ENCODE measurements around the gene CATSPERE.
"Not testable (repeated sequence)": the region's sequence is repeated elsewhere in the genome, so short reads cannot be mapped to it uniquely, and the experiment has no call there.

Gene CATSPERE

DNA sequence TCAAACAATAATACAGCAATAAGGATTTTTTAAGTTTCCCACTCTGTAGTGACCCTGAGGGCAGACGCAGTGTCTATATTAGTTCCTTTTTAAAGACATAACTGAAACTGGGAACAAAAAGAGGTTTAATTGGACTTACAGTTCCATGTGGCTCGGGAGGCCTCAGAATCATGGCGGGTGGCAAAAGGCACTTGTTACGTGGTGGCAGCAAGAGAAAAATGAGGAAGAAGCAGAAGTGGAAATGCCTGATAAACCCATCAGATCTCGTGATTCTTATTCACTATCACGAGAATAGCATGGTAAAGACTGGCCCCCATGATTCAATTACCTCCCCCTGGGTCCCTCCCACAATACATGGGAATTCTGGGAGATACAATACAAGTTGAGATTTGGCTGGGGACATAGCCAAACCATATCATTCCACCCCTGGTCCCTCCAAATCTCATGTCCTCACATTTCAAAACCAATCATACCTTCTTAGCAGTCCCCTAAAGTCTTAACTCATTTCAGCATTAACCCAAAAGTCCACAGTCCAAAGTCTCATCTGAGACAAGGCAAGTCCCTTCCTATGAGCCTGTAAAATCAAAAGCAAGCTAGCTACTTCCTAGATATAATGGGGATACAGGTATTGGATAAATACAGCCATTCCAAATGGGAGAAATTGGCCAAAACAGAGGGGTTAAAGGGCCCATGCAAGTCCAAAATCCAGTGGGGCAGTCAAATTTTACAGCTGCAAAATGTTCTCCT, 205.8 kb downstream of the CATSPERE start:
- DNase-seq: not testable (repeated sequence)

GRCh38 chr1:244667797-244668196, 206.7 kb downstream of the CATSPERE start:
- DNase-seq: no peak

DNA sequence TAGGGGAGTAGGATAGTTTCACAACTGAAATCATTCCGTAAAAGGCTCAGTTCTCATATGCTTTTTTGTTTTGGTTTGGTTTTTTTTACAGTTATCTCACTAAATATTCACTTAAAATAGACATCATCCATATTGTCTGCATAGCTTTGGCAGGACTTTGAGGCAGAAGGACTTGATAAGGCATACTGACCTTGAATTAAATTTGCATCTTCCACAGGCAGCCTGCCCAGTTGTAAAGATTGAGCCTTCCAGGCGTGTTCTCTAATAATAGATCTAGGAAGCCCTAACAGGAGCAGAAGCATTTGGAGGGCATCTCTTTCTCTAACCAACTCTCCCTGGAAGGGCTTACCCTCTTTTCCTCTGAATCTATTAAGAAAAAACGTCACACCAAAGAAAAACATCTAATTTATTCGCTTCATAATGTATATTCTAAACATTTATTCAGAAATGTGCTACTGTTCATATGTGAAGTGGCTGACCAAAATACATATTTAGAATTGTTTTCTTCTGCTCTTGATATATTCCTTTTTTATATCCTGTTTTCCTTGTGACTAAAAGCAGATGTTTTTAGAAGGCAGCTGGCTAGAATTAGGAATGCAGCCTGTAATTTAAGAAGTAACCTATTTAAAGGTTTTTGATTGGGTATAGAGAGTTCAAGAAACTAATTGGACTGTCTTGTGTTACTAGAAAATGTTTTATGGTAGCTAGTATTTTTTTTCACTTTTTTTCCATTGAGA, 212.0 kb downstream of the CATSPERE start:
- no peak for DNase-seq

- DNase-seq: no peak
Measured at GRCh38 chr1:244674446-244674845, 213.4 kb downstream of the CATSPERE start.

GRCh38 chr1:244675167-244675566, 214.1 kb downstream of the CATSPERE start:
- no peak for DNase-seq

DNA sequence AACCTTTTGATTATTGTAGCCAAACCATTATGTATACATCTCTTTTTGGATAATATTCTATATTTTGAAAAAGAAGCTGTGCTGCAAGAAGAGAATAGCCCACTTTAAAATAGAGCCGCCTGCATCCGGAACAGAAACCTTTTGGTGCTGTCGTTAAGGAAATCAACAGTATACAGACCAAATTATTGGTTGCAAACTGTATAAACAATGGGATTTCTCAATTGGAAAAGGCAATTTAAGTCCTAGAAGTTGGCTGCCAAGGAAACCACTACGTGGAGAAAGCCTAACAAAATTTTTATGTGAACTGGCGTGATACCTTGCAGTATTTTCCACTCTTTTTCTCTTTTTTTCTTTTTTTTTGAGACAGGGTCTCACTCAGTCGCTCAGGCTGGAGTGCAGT, 217.6 kb downstream of the CATSPERE start:
- no peak for DNase-seq

GRCh38 chr1:244680667-244681066, 219.6 kb downstream of the CATSPERE start:
- no peak for DNase-seq

DNA sequence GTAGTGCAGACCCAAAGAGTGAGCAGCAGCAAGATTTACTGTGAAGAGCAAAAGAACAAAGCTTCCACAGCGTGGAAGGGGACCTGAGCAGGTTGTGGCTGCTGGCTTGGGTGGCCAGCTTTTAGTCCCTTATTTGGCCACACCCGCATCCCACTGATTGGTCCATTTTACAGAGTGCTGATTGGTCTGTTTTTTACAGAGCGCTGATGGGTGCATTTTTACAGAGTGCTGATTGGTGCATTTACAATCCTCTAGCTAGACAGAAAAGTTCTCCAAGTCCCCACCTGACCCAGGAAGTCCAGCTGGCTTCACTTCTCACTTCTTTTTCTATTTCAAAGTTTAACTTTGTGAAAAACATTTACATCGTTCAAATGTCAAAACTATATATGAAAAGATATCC, 221.0 kb downstream of the CATSPERE start:
- DNase-seq: not testable (repeated sequence)
